Right lobe of liver (tissue), 6 donors: ENCODE results near the gene SNAI1. TPM values are rescaled to one million over a fixed set of nuclear protein-coding genes. Genes with fewer than 3 reads are reported as not detected.
A peak's percentile ranks its signal among the peaks of the same experiment; 100 is the strongest.

Source experiments
- ATAC-seq, 4 donors: fragments of 200-7000 bp; cut with Tn5 transposase; one replicate each; pipeline ENCODE4 v1.9.1; 2020; ENCODE audit warnings: mild to moderate bottlenecking in 4 of 4, moderate library complexity in 4 of 4
- DNase-seq, 3 donors: peaks; one replicate each; pipeline ENCODE4 v3.0.0-alpha.2; 2020
- H3K27ac ChIP-seq, 3 donors: fragments of 200-600 bp; one replicate each; pipeline ENCODE4 v1.8.0; 2022
- H3K27me3 ChIP-seq, 2 donors: fragments of 200-600 bp; one replicate each; pipeline ENCODE4 v1.8.0; 2022
- H3K36me3 ChIP-seq, 4 donors: fragments of 200-600 bp; sonication (generic) in 1 of 4; one replicate each; pipeline versions ENCODE4 v1.5.1 to v1.8.0; 2017 to 2022; ENCODE audit warnings: control low read depth in 1 of 4
- H3K4me1 ChIP-seq, 4 donors: fragments of 200-600 bp; sonication (generic) in 1 of 4; one replicate each; pipeline versions ENCODE4 v1.5.1 to v1.8.0; 2017 to 2022; ENCODE audit warnings: control low read depth in 1 of 4
- H3K4me3 ChIP-seq, 3 donors: fragments of 200-600 bp; one replicate each; pipeline ENCODE4 v1.8.0; 2022
- H3K9me3 ChIP-seq, 4 donors: fragments of 200-600 bp; sonication (generic) in 1 of 4; one replicate each; pipeline versions ENCODE4 v1.5.1 to v1.8.0; 2017 to 2022; ENCODE audit warnings: control low read depth in 1 of 4
- CTCF ChIP-seq, 4 donors: fragments of 200-600 bp in 3 of 4; fragments of 450-650 bp in 1 of 4; IDR thresholded peaks; one replicate each; pipeline versions ENCODE4 v1.5.1 to v1.8.0; 2016 to 2022; ENCODE audit warnings: antibody characterized with exemption in 4 of 4, mild to moderate bottlenecking in 2 of 4
- POLR2A ChIP-seq: fragments of 450-650 bp; IDR thresholded peaks from one replicate; pipeline ENCODE4 v1.6.1; 2017; ENCODE audit warnings: antibody characterized with exemption, mild to moderate bottlenecking
- WGBS: methylation state at CpG from one replicate; pipeline ENCODE4 v1.1.6; 2018; ENCODE audit warnings: low coverage, low lambda C conversion rate; ENCODE audit not compliant: insufficient coverage; ENCODE audit errors: missing lambda C conversion rate; 5-methylcytosine and 5-hydroxymethylcytosine counted together
- intact Hi-C, 2 donors: fragments of 100-400 bp; cut with DNase I; formaldehyde crosslinking; loops; one replicate each; pipeline versions ENCODE4 v1.11.2 to v1.14.1; 2022
- total RNA-seq, 6 experiments: library from RNA; depleted of rRNA in 2 of 6; stranded (reverse); fragments of >200 nt in 2 of 6; fragmentation: NEBNext Ultra II Directional in 3 of 6; extraction: Animal tissue kit (Norgen Biotek cat#: 25700) in 3 of 6; gene quantifications; one replicate each; pipeline versions ENCODE4 v1.1.0 to v1.2.4, GENCODE V29; 2016 to 2023
- donor health status: DM: no; HTN: yes; CAD: no.
- donor health status: DM: no; HTN: no; CAD: no.
- donor health status: DM: no; HTN: no; CAD: no.
- donor health status: DM: no; HTN: yes; CAD: no.
- donor health status: DM: no; HTN: yes; CAD: no.

Gene SNAI1
- total RNA-seq, 6 experiments from 2014 or later: 0.73 to 1.9 (median 1.1) TPM

- 78% methylated on average over 11 of the region's 11 CpGs for WGBS
- Histone ChIP-seq H3K27me3 (no peaks in the 10 kb centered on the region), H3K4me1 (peaks cover 0 to 19% (median 3%) of the 10 kb centered on the region in 4 donors), H3K9me3 (no peaks in the 10 kb centered on the region), H3K36me3 (no peaks in the 10 kb centered on the region), H3K4me3 (no peak overlapping the region), H3K27ac (no peak overlapping the region)
- no peak for TF ChIP-seq CTCF (IDR thresholded peaks at IDR 0.05)
- no peak for TF ChIP-seq POLR2A
- ATAC-seq (no peak), DNase-seq (no peak)
- intact Hi-C loops: loop anchor here (5.0 kb wide), 2 partner anchors 87 to 92 kb away; no protein-coding TSS in a partner anchor
Observed at GRCh38 chr20:49980140-49981008, 2.4 kb upstream of the SNAI1 start.

- Histone ChIP-seq H3K27me3 (no peaks in the 10 kb centered on the region), H3K4me3 (no peak overlapping the region), H3K9me3 (no peaks in the 10 kb centered on the region), H3K4me1 (peaks cover 0 to 19% (median 3%) of the 10 kb centered on the region in 4 donors), H3K27ac (no peak overlapping the region), H3K36me3 (no peaks in the 10 kb centered on the region)
- ATAC-seq (no peak), DNase-seq (no peak)
- TF ChIP-seq POLR2A (no peak), CTCF (IDR thresholded peaks at IDR 0.05) (no peak)
- intact Hi-C loops: loop anchor here (5.0 kb wide), 2 partner anchors 86 to 91 kb away; no protein-coding TSS in a partner anchor
- WGBS: 66% methylated on average over 10 of the region's 23 CpGs
Observed at GRCh38 chr20:49981218-49982071, 1.3 kb upstream of the SNAI1 start.

- intact Hi-C loops: loop anchor here (5.0 kb wide), 2 partner anchors 85 to 90 kb away; no protein-coding TSS in a partner anchor
- Histone ChIP-seq H3K27ac (peak overlapping the region in 2 of 3 donors; percentile 22 to 33), H3K9me3 (no peaks in the 10 kb centered on the region), H3K36me3 (no peaks in the 10 kb centered on the region), H3K27me3 (no peaks in the 10 kb centered on the region), H3K4me1 (peaks cover 0 to 19% (median 3%) of the 10 kb centered on the region in 4 donors), H3K4me3 (peak overlapping the region in 1 of 3 donors; percentile 46)
- DNase-seq (peak in 2 of 3 donors; percentile 31 to 56), ATAC-seq (peak in 1 of 4 donors; percentile 6)
- WGBS: 13% methylated on average over 12 of the region's 12 CpGs
- no peak for TF ChIP-seq CTCF (IDR thresholded peaks at IDR 0.05)
- no peak for TF ChIP-seq POLR2A
Observed at GRCh38 chr20:49982072-49982345, 771 bp upstream of the SNAI1 start.

- Histone ChIP-seq H3K4me3 (peak overlapping the region; percentile 37 to 47 (median 46)), H3K9me3 (no peaks in the 10 kb centered on the region), H3K36me3 (no peaks in the 10 kb centered on the region), H3K27me3 (no peaks in the 10 kb centered on the region), H3K4me1 (peaks cover 0 to 19% (median 3%) of the 10 kb centered on the region in 4 donors), H3K27ac (peak overlapping the region; percentile 47 to 73 (median 51))
- no peak for TF ChIP-seq POLR2A
- TF ChIP-seq CTCF (IDR thresholded peaks at IDR 0.05): no peak
- DNase-seq (no peak), ATAC-seq (no peak)
- WGBS: 18% methylated on average over 21 of the region's 24 CpGs
- intact Hi-C loops: loop anchor here (5.0 kb wide), 2 partner anchors 84 to 89 kb away; no protein-coding TSS in a partner anchor
Observed at GRCh38 chr20:49983123-49983847, 505 bp downstream of the SNAI1 start.
